ENCODE measurements around the gene ZNF605. TPM values are rescaled to one million over a fixed set of nuclear protein-coding genes. Genes with fewer than 3 reads are reported as not detected.
A peak's percentile ranks its signal among the peaks of the same experiment; 100 is the strongest.

ZNF605 gene
- total RNA-seq, 4 donors from 2014 or later = 3.8 to 23.6 (median 16.7) TPM

GRCh38 chr12:132907216-132907615 is 48.9 kb downstream of the ZNF605 start:
- no peaks in the 10 kb centered on the region for H3K9me3 ChIP-seq
- peak overlapping the region in 1 of 2 donors; percentile 72 for H3K27ac ChIP-seq
- H3K4me3 ChIP-seq = peak overlapping the region in 1 of 2 donors; percentile 59
- TF ChIP-seq POLR2A (IDR thresholded peaks at IDR 0.05) (no peak), CTCF (IDR thresholded peaks at IDR 0.05) (no peak)
- H3K4me1 ChIP-seq = no peaks in the 10 kb centered on the region
- no peak for DNase-seq
- no peaks in the 10 kb centered on the region for H3K27me3 ChIP-seq
- H3K36me3 ChIP-seq = no peaks in the 10 kb centered on the region
- intact Hi-C loops (cut with DNase I; ENCODE audit: low total_unique reads) = no loop called here

- intact Hi-C loops (cut with DNase I; ENCODE audit: low total_unique reads) = no loop called here
- Histone ChIP-seq H3K27me3 (no peaks in the 10 kb centered on the region), H3K4me3 (peak overlapping the region in 1 of 2 donors; percentile 3), H3K36me3 (no peaks in the 10 kb centered on the region), H3K4me1 (no peaks in the 10 kb centered on the region), H3K27ac (peak overlapping the region in 1 of 2 donors; percentile 6), H3K9me3 (no peaks in the 10 kb centered on the region)
- peak; percentile 86 to 92 (median 88) for TF ChIP-seq CTCF (IDR thresholded peaks at IDR 0.05)
- TF ChIP-seq POLR2A (IDR thresholded peaks at IDR 0.05) = no peak
- peak; percentile 83 to 89 for DNase-seq
Observed at GRCh38 chr12:132904718-132905328, 51.3 kb downstream of the ZNF605 start.

GRCh38 chr12:132899033-132899432 is 57.1 kb downstream of the ZNF605 start:
- DNase-seq = no peak
- Histone ChIP-seq H3K4me3 (no peak overlapping the region), H3K9me3 (no peaks in the 10 kb centered on the region), H3K36me3 (no peaks in the 10 kb centered on the region), H3K4me1 (no peaks in the 10 kb centered on the region), H3K27ac (no peak overlapping the region), H3K27me3 (no peaks in the 10 kb centered on the region)
- intact Hi-C loops (cut with DNase I; ENCODE audit: low total_unique reads) = no loop called here
- TF ChIP-seq CTCF (IDR thresholded peaks at IDR 0.05) (no peak), POLR2A (IDR thresholded peaks at IDR 0.05) (no peak)

GRCh38 chr12:132888852-132889251 is 67.3 kb downstream of the ZNF605 start:
- Histone ChIP-seq H3K27ac (peak overlapping the region; percentile 90 to 91), H3K4me3 (no peak overlapping the region), H3K4me1 (no peaks in the 10 kb centered on the region), H3K27me3 (no peaks in the 10 kb centered on the region), H3K36me3 (no peaks in the 10 kb centered on the region), H3K9me3 (no peaks in the 10 kb centered on the region)
- intact Hi-C loops (cut with DNase I; ENCODE audit: low total_unique reads) = no loop called here
- no peak for TF ChIP-seq POLR2A (IDR thresholded peaks at IDR 0.05)
- no peak for TF ChIP-seq CTCF (IDR thresholded peaks at IDR 0.05)
- no peak for DNase-seq

- TF ChIP-seq CTCF (IDR thresholded peaks at IDR 0.05) (no peak), POLR2A (IDR thresholded peaks at IDR 0.05) (no peak)
- Histone ChIP-seq H3K27me3 (no peaks in the 10 kb centered on the region), H3K4me3 (peak within 1 kb of the TSS; percentile 68 to 90), H3K9me3 (no peaks in the 10 kb centered on the region), H3K27ac (peak within 1 kb of the TSS; percentile 90 to 91), H3K4me1 (no peaks in the 10 kb centered on the region), H3K36me3 (no peaks in the 10 kb centered on the region)
- DNase-seq = peak; percentile 95 to 97
- intact Hi-C loops (cut with DNase I; ENCODE audit: low total_unique reads) = no loop called here
Observed at GRCh38 chr12:132887513-132888351, 68.4 kb downstream of the ZNF605 start, which contains the start of gene CHFR. TSS of gene CHFR (minus strand) at chr12:132887605. CDS start at chr12:132887328, 277 bp downstream.

All from uterus (tissue), 4 donors.